Peyer's patch (tissue), 4 donors: ENCODE data around the gene DHX30. TPM values are rescaled to one million over a fixed set of nuclear protein-coding genes. Genes with fewer than 3 reads are reported as not detected.
A peak's percentile ranks its signal among the peaks of the same experiment; 100 is the strongest.
"Not testable (repeated sequence)": the region's sequence is repeated elsewhere in the genome, so short reads cannot be mapped to it uniquely, and the experiment has no call there.

Experiments used
- DNase-seq, 3 donors: peaks; one replicate each; pipeline ENCODE4 v3.0.0-alpha.2; 2017 to 2019
- H3K27ac ChIP-seq, 4 donors: fragments of 200-600 bp; sonication (generic); one replicate each; pipeline ENCODE4 v1.5.1; 2016 to 2019
- H3K27me3 ChIP-seq, 2 donors: fragments of 200-600 bp; sonication (generic); one replicate each; pipeline ENCODE4 v1.5.1; 2019
- H3K36me3 ChIP-seq, 3 donors: fragments of 200-600 bp; sonication (generic); one replicate each; pipeline ENCODE4 v1.5.1; 2016 to 2019
- H3K4me1 ChIP-seq, 4 donors: fragments of 200-600 bp; sonication (generic); one replicate each; pipeline ENCODE4 v1.5.1; 2016 to 2019
- H3K4me3 ChIP-seq, 4 donors: fragments of 200-600 bp; sonication (generic); 1 replicate in 3 of 4; 2 replicates in 1 of 4; pipeline ENCODE4 v1.5.1; 2016 to 2019; ENCODE audit warnings: mild to moderate bottlenecking in 1 of 4
- H3K9me3 ChIP-seq, 4 donors: fragments of 200-600 bp; sonication (generic); one replicate each; pipeline ENCODE4 v1.5.1; 2016 to 2019; ENCODE audit warnings: mild to moderate bottlenecking in 1 of 4
- POLR2A ChIP-seq, 2 donors: fragments of 450-650 bp; IDR thresholded peaks; one replicate each; pipeline ENCODE4 v1.5.1; 2017; ENCODE audit warnings: antibody characterized with exemption in 2 of 2, mild to moderate bottlenecking in 2 of 2, moderate library complexity in 2 of 2
- total RNA-seq, 4 donors: library from RNA; depleted of rRNA; stranded (reverse); fragments of >200 nt; gene quantifications; one replicate each; pipeline ENCODE4 v1.1.0, GENCODE V29; 2016
- TF ChIP-seq, protein P1 (sequence below), 6 experiments: fragments of 450-650 bp in 4 of 6; fragments of 200-600 bp in 2 of 6; sonication (generic) in 1 of 6; IDR thresholded peaks; one replicate each; pipeline ENCODE4 v1.5.1; 2017 to 2019; ENCODE audit warnings: antibody characterized with exemption in 6 of 6, mild to moderate bottlenecking in 3 of 6, moderate library complexity in 1 of 6

The DHX30 gene
- total RNA-seq, 4 donors from 2014 or later = 42.0 to 72.9 (median 58.5) TPM

DNA sequence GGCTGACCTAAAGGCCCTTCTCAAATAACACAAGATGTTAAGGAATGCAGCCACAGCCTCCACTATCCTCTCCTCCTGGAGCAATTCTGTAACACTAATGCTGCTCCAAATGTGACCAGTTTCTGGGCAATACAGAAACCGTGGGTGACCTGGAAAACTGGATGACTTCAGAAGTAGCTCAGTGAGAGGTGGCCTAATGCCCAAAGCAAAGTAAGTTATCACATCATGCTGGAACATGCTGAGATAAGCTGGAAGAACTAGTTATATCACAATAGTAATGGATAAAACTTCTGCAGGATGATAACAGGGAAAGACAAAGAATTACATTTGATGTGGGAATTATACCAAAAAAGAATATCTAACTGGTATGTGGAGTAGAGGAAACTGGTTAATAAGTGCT, 72.0 kb downstream of the DHX30 start:
- no peak for DNase-seq
- H3K9me3 ChIP-seq = no peaks in the 10 kb centered on the region
- peaks cover 0 to 61% (median 0%) of the 10 kb centered on the region in 3 donors for H3K36me3 ChIP-seq
- no peak overlapping the region for H3K27ac ChIP-seq
- no peaks in the 10 kb centered on the region for H3K27me3 ChIP-seq
- TF ChIP-seq, protein P1, sequence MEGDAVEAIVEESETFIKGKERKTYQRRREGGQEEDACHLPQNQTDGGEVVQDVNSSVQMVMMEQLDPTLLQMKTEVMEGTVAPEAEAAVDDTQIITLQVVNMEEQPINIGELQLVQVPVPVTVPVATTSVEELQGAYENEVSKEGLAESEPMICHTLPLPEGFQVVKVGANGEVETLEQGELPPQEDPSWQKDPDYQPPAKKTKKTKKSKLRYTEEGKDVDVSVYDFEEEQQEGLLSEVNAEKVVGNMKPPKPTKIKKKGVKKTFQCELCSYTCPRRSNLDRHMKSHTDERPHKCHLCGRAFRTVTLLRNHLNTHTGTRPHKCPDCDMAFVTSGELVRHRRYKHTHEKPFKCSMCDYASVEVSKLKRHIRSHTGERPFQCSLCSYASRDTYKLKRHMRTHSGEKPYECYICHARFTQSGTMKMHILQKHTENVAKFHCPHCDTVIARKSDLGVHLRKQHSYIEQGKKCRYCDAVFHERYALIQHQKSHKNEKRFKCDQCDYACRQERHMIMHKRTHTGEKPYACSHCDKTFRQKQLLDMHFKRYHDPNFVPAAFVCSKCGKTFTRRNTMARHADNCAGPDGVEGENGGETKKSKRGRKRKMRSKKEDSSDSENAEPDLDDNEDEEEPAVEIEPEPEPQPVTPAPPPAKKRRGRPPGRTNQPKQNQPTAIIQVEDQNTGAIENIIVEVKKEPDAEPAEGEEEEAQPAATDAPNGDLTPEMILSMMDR (IDR thresholded peaks at IDR 0.05) = no peak
- no peak for TF ChIP-seq POLR2A (IDR thresholded peaks at IDR 0.05)
- H3K4me3 ChIP-seq = no peak overlapping the region
- no peaks in the 10 kb centered on the region for H3K4me1 ChIP-seq

DNA sequence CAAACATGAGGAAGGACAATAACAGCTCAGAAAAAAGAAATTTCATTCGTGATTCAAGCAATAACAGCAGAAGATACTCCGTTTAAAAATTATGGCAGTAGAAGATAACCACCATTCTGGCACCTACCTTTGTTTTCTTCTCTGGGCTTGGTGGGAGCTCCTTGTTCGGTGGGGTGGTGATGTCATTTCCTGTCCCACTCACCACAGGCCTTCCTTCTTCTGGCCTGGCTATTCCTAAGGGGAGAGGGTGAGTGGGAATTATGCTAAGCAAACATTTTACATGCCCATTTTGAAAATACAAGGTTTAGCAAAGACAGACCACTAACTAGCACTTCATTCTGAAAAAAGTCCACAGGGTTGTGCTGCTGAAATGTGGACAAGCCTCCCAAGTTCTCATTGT, 74.4 kb downstream of the DHX30 start:
- Histone ChIP-seq H3K27ac (no peak overlapping the region), H3K4me3 (no peak overlapping the region), H3K9me3 (no peaks in the 10 kb centered on the region), H3K36me3 (peaks cover 0 to 37% (median 0%) of the 10 kb centered on the region in 3 donors), H3K4me1 (no peaks in the 10 kb centered on the region), H3K27me3 (no peaks in the 10 kb centered on the region)
- DNase-seq = no peak
- TF ChIP-seq POLR2A (IDR thresholded peaks at IDR 0.05) = no peak
- TF ChIP-seq, protein P1 (IDR thresholded peaks at IDR 0.05) = no peak

DNA sequence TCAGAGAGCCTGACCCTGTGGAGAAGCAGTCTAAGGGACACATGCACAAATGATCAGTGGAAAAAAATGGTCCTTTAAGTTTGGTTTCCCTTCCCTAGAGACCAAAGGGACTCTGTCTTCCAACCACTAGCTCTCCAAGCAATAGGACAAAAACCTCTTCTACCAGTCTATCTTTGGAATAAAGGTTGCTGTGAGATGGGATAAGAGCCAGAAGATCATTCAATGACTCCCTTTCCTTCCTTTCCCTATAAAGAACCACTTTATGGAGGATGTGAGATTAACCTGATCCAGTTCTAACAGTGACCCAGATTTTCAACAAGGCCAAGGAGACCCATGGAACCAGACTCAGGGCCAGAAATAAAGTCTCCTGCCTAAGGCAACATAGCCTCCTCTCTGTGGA, 74.8 kb downstream of the DHX30 start:
- H3K4me3 ChIP-seq = no peak overlapping the region
- H3K27me3 ChIP-seq = no peaks in the 10 kb centered on the region
- peaks cover 0 to 33% (median 0%) of the 10 kb centered on the region in 3 donors for H3K36me3 ChIP-seq
- TF ChIP-seq, protein P1 (IDR thresholded peaks at IDR 0.05) = no peak
- TF ChIP-seq POLR2A (IDR thresholded peaks at IDR 0.05) = no peak
- no peak overlapping the region for H3K27ac ChIP-seq
- H3K4me1 ChIP-seq = no peaks in the 10 kb centered on the region
- H3K9me3 ChIP-seq = no peaks in the 10 kb centered on the region
- DNase-seq = no peak

DNA sequence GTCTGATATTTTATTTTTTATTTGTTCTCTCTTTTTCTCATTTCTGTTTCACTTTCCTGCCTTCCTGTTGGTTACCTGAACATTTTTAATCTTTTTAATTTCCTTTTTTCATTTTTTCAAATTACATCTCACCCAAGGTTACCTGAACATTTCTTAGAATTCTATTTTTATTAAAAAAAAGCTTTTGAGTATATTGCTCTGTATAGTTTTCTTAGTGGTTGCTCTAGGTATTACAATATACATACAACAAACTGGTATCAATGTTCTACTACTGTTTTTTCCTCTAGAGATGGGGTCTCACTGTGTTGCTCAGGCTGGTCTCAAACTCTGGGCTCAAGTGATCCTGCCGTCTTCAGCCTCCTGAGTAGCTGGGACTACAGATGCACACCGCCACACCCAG, 79.4 kb downstream of the DHX30 start:
- DNase-seq = no peak
- no peak overlapping the region for H3K27ac ChIP-seq
- no peaks in the 10 kb centered on the region for H3K27me3 ChIP-seq
- TF ChIP-seq, protein P1 (IDR thresholded peaks at IDR 0.05) = peak in 2 of 6 experiments; percentile 5 to 13
- TF ChIP-seq POLR2A (IDR thresholded peaks at IDR 0.05) = no peak
- H3K4me3 ChIP-seq = no peak overlapping the region
- H3K36me3 ChIP-seq = peaks cover 0 to 7% (median 0%) of the 10 kb centered on the region in 3 donors
- H3K9me3 ChIP-seq = no peaks in the 10 kb centered on the region
- H3K4me1 ChIP-seq = no peaks in the 10 kb centered on the region

DNA sequence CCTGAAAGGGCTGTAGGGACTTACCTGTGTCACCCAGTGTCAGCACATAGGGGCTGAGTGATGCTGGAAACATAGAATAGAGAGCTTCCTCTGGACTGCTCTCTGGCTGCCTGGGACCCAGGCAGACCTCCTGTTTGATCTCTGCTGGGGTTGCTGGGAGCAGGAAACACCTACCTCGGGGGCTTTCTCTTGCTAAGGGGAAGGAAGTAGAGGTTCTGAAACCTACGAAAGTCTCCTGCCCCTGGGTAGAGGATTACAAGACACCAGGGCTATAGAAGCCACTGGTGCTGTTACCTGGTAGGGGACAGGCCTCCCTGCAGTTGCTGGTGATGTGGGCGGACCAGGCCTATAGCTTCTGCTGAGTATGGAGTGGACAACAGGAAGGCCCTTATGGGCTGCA, 81.7 kb downstream of the DHX30 start:
- Histone ChIP-seq H3K4me3 (no peak overlapping the region), H3K9me3 (no peaks in the 10 kb centered on the region), H3K36me3 (peaks cover 0 to 13% (median 0%) of the 10 kb centered on the region in 3 donors), H3K27me3 (no peaks in the 10 kb centered on the region), H3K4me1 (no peaks in the 10 kb centered on the region), H3K27ac (no peak overlapping the region)
- no peak for TF ChIP-seq POLR2A (IDR thresholded peaks at IDR 0.05)
- TF ChIP-seq, protein P1 (IDR thresholded peaks at IDR 0.05) = no peak
- DNase-seq = no peak

DNA sequence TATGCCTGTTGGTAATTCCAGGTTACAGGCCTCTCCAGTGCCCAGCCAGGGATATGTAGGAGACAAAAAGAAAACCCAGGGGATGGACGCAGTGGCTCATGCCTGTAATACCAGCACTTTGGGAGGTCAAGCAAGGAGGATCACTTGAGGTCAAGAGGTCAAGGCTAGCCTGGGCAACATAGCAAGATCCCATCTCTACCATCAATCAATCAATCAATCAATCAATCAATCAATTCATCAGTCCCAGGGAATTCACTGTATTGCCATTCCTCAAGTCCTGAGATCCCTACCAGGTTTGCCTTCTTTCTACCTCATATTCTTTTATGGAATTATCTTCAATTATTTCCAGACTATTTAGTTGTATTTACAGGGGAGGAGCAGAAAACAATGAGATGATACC, 82.2 kb downstream of the DHX30 start:
- no peak overlapping the region for H3K27ac ChIP-seq
- no peak overlapping the region for H3K4me3 ChIP-seq
- TF ChIP-seq, protein P1 (IDR thresholded peaks at IDR 0.05) = no peak
- no peak for TF ChIP-seq POLR2A (IDR thresholded peaks at IDR 0.05)
- no peak for DNase-seq
- H3K36me3 ChIP-seq = peaks cover 0 to 13% (median 0%) of the 10 kb centered on the region in 3 donors
- H3K9me3 ChIP-seq = no peaks in the 10 kb centered on the region
- H3K27me3 ChIP-seq = no peaks in the 10 kb centered on the region
- no peaks in the 10 kb centered on the region for H3K4me1 ChIP-seq

DNA sequence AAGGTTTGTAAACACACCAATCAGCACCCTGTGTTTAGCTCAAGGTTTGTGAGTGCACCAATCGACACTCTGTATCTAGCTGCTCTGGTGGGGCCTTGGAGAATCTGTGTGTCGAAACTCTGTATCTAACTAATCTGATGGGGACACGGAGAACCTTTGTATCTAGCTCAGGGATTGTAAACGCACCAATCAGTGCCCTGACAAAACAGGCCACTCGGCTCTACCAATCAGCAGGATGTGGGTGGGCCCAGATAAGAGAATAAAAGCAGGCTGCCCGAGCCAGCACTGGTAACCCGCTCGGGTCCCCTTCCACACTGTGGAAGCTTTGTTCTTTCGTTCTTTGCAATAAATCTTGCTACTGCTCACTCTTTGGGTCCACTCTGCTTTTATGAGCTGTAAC, 85.1 kb downstream of the DHX30 start:
- DNase-seq, H3K27ac ChIP-seq, H3K4me3 ChIP-seq, H3K9me3 ChIP-seq, H3K4me1 ChIP-seq, H3K27me3 ChIP-seq: not testable (repeated sequence)
- peaks cover 0 to 25% (median 0%) of the 10 kb centered on the region in 3 donors for H3K36me3 ChIP-seq
